Upper lobe of left lung (tissue), 4 donors: Measurements from ENCODE around the gene CHKA.

Experiments used
- POLR2A ChIP-seq, 4 donors: fragments of 450-650 bp; IDR thresholded peaks; one replicate each; pipeline ENCODE4 v1.5.1; 2016 to 2017; ENCODE audit warnings: antibody characterized with exemption in 4 of 4, mild to moderate bottlenecking in 2 of 4
- POLR2AphosphoS5 ChIP-seq, 2 donors: sonication (generic); formaldehyde crosslinking; IDR thresholded peaks; one replicate each; pipeline ENCODE4 v1.5.1; 2017; ENCODE audit warnings: antibody characterized with exemption in 2 of 2
- TF ChIP-seq, protein P1 (sequence below), 6 experiments: fragments of 450-650 bp in 4 of 6; fragments of 200-600 bp in 2 of 6; sonication (generic) in 2 of 6; IDR thresholded peaks; one replicate each; pipeline ENCODE4 v1.5.1; 2016 to 2019; ENCODE audit warnings: antibody characterized with exemption in 6 of 6

DNA sequence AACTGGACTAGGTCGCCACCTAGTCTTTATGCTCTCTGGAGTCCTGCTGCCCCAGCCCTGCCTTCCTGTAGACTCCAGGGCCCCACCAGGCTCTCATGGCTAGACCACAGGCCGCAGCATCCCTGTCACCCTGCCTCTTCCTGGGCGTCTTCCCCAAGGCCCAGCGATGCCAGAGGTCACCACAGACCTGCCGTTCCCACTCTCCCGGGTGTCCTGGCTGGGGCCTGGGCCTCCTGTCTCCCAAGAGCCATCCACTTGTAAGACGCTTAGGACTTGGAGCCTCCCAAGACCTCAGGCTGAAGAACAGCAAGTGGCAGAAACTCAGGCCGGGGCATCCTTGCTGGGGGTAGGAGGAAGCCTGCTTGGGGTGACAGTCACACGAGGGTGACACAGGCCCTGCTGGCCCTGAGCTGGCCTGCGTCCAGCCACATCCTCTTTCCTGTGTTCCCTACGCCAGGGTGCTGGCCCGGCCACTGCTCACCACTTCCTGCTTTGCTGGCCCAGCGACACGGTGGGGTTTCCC, 84.4 kb downstream of the CHKA start:
- peak in 2 of 4 donors; percentile 9 to 54 for TF ChIP-seq POLR2A (IDR thresholded peaks at IDR 0.05)
- TF ChIP-seq, protein P1, sequence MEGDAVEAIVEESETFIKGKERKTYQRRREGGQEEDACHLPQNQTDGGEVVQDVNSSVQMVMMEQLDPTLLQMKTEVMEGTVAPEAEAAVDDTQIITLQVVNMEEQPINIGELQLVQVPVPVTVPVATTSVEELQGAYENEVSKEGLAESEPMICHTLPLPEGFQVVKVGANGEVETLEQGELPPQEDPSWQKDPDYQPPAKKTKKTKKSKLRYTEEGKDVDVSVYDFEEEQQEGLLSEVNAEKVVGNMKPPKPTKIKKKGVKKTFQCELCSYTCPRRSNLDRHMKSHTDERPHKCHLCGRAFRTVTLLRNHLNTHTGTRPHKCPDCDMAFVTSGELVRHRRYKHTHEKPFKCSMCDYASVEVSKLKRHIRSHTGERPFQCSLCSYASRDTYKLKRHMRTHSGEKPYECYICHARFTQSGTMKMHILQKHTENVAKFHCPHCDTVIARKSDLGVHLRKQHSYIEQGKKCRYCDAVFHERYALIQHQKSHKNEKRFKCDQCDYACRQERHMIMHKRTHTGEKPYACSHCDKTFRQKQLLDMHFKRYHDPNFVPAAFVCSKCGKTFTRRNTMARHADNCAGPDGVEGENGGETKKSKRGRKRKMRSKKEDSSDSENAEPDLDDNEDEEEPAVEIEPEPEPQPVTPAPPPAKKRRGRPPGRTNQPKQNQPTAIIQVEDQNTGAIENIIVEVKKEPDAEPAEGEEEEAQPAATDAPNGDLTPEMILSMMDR (IDR thresholded peaks at IDR 0.05), result no peak
- TF ChIP-seq POLR2AphosphoS5 (IDR thresholded peaks at IDR 0.05), result peak; percentile 75 to 84
